Measurements from ENCODE around the gene SLC19A1. TPM values are rescaled to one million over a fixed set of nuclear protein-coding genes. Genes with fewer than 3 reads are reported as not detected.

SLC19A1 gene
- total and polyA plus RNA-seq, 4 donors: 9.0 to 37.2 (median 21.1) TPM

- peaks cover 42% of the 10 kb centered on the region for H3K4me1 ChIP-seq (ENCODE audit: control insufficient read depth, insufficient read depth, low read length)
- WGBS (ENCODE audit: insufficient coverage): 79% methylated on average over 20 of the region's 20 CpGs
- H3K36me3 ChIP-seq (ENCODE audit: control insufficient read depth, insufficient read depth, low read length): peaks cover 4% of the 10 kb centered on the region
- H3K27ac ChIP-seq (ENCODE audit: low read depth, low read length): no peak overlapping the region
- no peaks in the 10 kb centered on the region for H3K27me3 ChIP-seq (ENCODE audit: control insufficient read depth, insufficient read depth, low read length)
- no peak overlapping the region for H3K4me3 ChIP-seq (ENCODE audit: low read depth, low read length)
- no peak for DNase-seq (ENCODE audit: low read depth in 4 of 6, low spot score in 6 of 6)
- H3K9me3 ChIP-seq (ENCODE audit: control insufficient read depth, insufficient read depth, low read length): no peaks in the 10 kb centered on the region
Observed at GRCh38 chr21:45451091-45451740, 91.0 kb downstream of the SLC19A1 start.

GRCh38 chr21:45450423-45451090, 91.7 kb downstream of the SLC19A1 start:
- H3K4me3 ChIP-seq (ENCODE audit: low read depth, low read length): no peak overlapping the region

GRCh38 chr21:45449658-45450422, 92.4 kb downstream of the SLC19A1 start:
- Histone ChIP-seq H3K4me1 (ENCODE audit: control insufficient read depth, insufficient read depth, low read length) (peaks cover 29% of the 10 kb centered on the region), H3K27ac (ENCODE audit: low read depth, low read length) (no peak overlapping the region), H3K27me3 (ENCODE audit: control insufficient read depth, insufficient read depth, low read length) (no peaks in the 10 kb centered on the region), H3K4me3 (ENCODE audit: low read depth, low read length) (no peak overlapping the region), H3K9me3 (ENCODE audit: control insufficient read depth, insufficient read depth, low read length) (no peaks in the 10 kb centered on the region), H3K36me3 (ENCODE audit: control insufficient read depth, insufficient read depth, low read length) (no peaks in the 10 kb centered on the region)
- 90% methylated on average over 18 of the region's 22 CpGs for WGBS (ENCODE audit: insufficient coverage)
- DNase-seq (ENCODE audit: low read depth in 4 of 6, low spot score in 6 of 6): no peak

More at GRCh38 chr21:45450423-45451090, 91.7 kb downstream of the SLC19A1 start:
- Histone ChIP-seq H3K4me1 (ENCODE audit: control insufficient read depth, insufficient read depth, low read length) (peaks cover 36% of the 10 kb centered on the region), H3K27me3 (ENCODE audit: control insufficient read depth, insufficient read depth, low read length) (no peaks in the 10 kb centered on the region), H3K36me3 (ENCODE audit: control insufficient read depth, insufficient read depth, low read length) (no peaks in the 10 kb centered on the region), H3K9me3 (ENCODE audit: control insufficient read depth, insufficient read depth, low read length) (no peaks in the 10 kb centered on the region), H3K27ac (ENCODE audit: low read depth, low read length) (no peak overlapping the region)
- 89% methylated on average over 18 of the region's 24 CpGs for WGBS (ENCODE audit: insufficient coverage)
- DNase-seq (ENCODE audit: low read depth in 4 of 6, low spot score in 6 of 6): no peak

- Histone ChIP-seq H3K36me3 (ENCODE audit: control insufficient read depth, insufficient read depth, low read length) (no peaks in the 10 kb centered on the region), H3K4me3 (ENCODE audit: low read depth, low read length) (no peak overlapping the region), H3K27me3 (ENCODE audit: control insufficient read depth, insufficient read depth, low read length) (no peaks in the 10 kb centered on the region), H3K4me1 (ENCODE audit: control insufficient read depth, insufficient read depth, low read length) (peaks cover 21% of the 10 kb centered on the region), H3K27ac (ENCODE audit: low read depth, low read length) (no peak overlapping the region), H3K9me3 (ENCODE audit: control insufficient read depth, insufficient read depth, low read length) (no peaks in the 10 kb centered on the region)
- WGBS (ENCODE audit: insufficient coverage): 61% methylated on average over 23 of the region's 28 CpGs
- DNase-seq (ENCODE audit: low read depth in 4 of 6, low spot score in 6 of 6): no peak
Observed at GRCh38 chr21:45448810-45449657, 93.2 kb downstream of the SLC19A1 start.

- peaks cover 14% of the 10 kb centered on the region for H3K4me1 ChIP-seq (ENCODE audit: control insufficient read depth, insufficient read depth, low read length)
- H3K27me3 ChIP-seq (ENCODE audit: control insufficient read depth, insufficient read depth, low read length): no peaks in the 10 kb centered on the region
- 84% methylated on average over 19 of the region's 20 CpGs for WGBS (ENCODE audit: insufficient coverage)
- no peaks in the 10 kb centered on the region for H3K9me3 ChIP-seq (ENCODE audit: control insufficient read depth, insufficient read depth, low read length)
- H3K4me3 ChIP-seq (ENCODE audit: low read depth, low read length): no peak overlapping the region
- DNase-seq (ENCODE audit: low read depth in 4 of 6, low spot score in 6 of 6): no peak
- no peak overlapping the region for H3K27ac ChIP-seq (ENCODE audit: low read depth, low read length)
- H3K36me3 ChIP-seq (ENCODE audit: control insufficient read depth, insufficient read depth, low read length): no peaks in the 10 kb centered on the region
Observed at GRCh38 chr21:45448283-45448809, 93.9 kb downstream of the SLC19A1 start.

Small RNA genes within 50 kb of the gene (small RNA-seq; reads per million reads assigned to genes)
- gene MIR6815 (ENCODE audit: low replicate concordance): not detected

Other genes with a start within 250 kb of the SLC19A1 start
- 100 to 1,000 TPM in 1 of 2 donors, 10 to 100 TPM in 1; 62.5 to 309 TPM for gene COL18A1, start 137.3 kb downstream of the SLC19A1 start, total RNA-seq
- gene COL18A1, start 137.3 kb downstream of the SLC19A1 start, polyA plus RNA-seq (ENCODE audit: insufficient read length in 2 of 2): 100 to 1,000 TPM in 1 of 2 donors, 10 to 100 TPM in 1; 85.4 to 105 TPM
- gene PCBP3, start 101.3 kb upstream of the SLC19A1 start, total RNA-seq: 10 to 100 TPM; 14.3 to 18.0 TPM
- gene PCBP3, start 101.3 kb upstream of the SLC19A1 start, polyA plus RNA-seq (ENCODE audit: insufficient read length in 2 of 2): 10 to 100 TPM; 27.0 to 30.0 TPM

All from spinal cord (tissue), 10 donors.